Breast epithelium (tissue), 3 donors: ENCODE data around the gene NLK.

Source experiments
- CTCF ChIP-seq, 3 donors: fragments of 450-650 bp; IDR thresholded peaks; one replicate each; pipeline ENCODE4 v1.5.1; 2016 to 2017; ENCODE audit warnings: antibody characterized with exemption in 3 of 3, mild to moderate bottlenecking in 3 of 3, moderate library complexity in 3 of 3
- POLR2A ChIP-seq: fragments of 450-650 bp; IDR thresholded peaks from one replicate; pipeline ENCODE4 v1.6.1; 2016; ENCODE audit warnings: antibody characterized with exemption, mild to moderate bottlenecking, moderate library complexity

- TF ChIP-seq CTCF (IDR thresholded peaks at IDR 0.05) (no peak), POLR2A (no peak)
Measured at GRCh38 chr17:28199115-28199514, 156.6 kb downstream of the NLK start.
